Left ventricle myocardium inferior (tissue), 1 donor: ENCODE results near the gene CD177. TPM values are rescaled to one million over a fixed set of nuclear protein-coding genes. Genes with fewer than 3 reads are reported as not detected.
"Not testable (repeated sequence)": the region's sequence is repeated elsewhere in the genome, so short reads cannot be mapped to it uniquely, and the experiment has no call there.

Experiments used
- DNase-seq: peaks from one replicate; pipeline ENCODE4 v3.0.0-alpha.2; 2020
- H3K27ac ChIP-seq: fragments of 200-600 bp; replicated peaks from 2 replicates; pipeline ENCODE4 v1.8.0; 2021
- H3K27me3 ChIP-seq: fragments of 200-600 bp; 2 replicates; pipeline ENCODE4 v1.8.0; 2021; ENCODE audit warnings: low read depth
- H3K36me3 ChIP-seq: fragments of 200-600 bp; 2 replicates; pipeline ENCODE4 v1.8.0; 2021
- H3K4me1 ChIP-seq: fragments of 200-600 bp; 2 replicates; pipeline ENCODE4 v1.8.0; 2021
- H3K4me3 ChIP-seq: fragments of 200-600 bp; 2 replicates; pipeline ENCODE4 v1.8.0; 2021; ENCODE audit warnings: mild to moderate bottlenecking, moderate library complexity
- H3K9me3 ChIP-seq: fragments of 200-600 bp; replicated peaks from 2 replicates; pipeline ENCODE4 v1.8.0; 2021
- intact Hi-C: fragments of 100-400 bp; cut with micrococcal nuclease; formaldehyde crosslinking; loops from one replicate; pipeline ENCODE4 v1.11.0; 2022
- total RNA-seq: library from RNA; stranded (reverse); fragmentation: NEBNext Ultra II Directional; extraction: Animal tissue kit (Norgen Biotek cat#: 25700); gene quantifications from one replicate; pipeline ENCODE4 v1.2.1, GENCODE V29; 2021
- TF ChIP-seq, protein P1 (sequence below): fragments of 200-600 bp; IDR thresholded peaks from 2 replicates; pipeline ENCODE4 v1.8.0; 2021; ENCODE audit warnings: antibody characterized with exemption, mild to moderate bottlenecking, borderline replicate concordance
- donor health status: DM: no; HTN: yes; CAD: no; lungs with severe emphysema.

The CD177 gene
- total RNA-seq, 1 donor from 2014 or later: 0.14 TPM

GRCh38 chr19:43393501-43393900 is 40.0 kb downstream of the CD177 start:
- H3K4me1 ChIP-seq, H3K36me3 ChIP-seq, H3K9me3 ChIP-seq, H3K4me3 ChIP-seq, intact Hi-C loops, H3K27ac ChIP-seq, DNase-seq: not testable (repeated sequence)
- peaks cover 89% of the 10 kb centered on the region for H3K27me3 ChIP-seq

- TF ChIP-seq, protein P1, sequence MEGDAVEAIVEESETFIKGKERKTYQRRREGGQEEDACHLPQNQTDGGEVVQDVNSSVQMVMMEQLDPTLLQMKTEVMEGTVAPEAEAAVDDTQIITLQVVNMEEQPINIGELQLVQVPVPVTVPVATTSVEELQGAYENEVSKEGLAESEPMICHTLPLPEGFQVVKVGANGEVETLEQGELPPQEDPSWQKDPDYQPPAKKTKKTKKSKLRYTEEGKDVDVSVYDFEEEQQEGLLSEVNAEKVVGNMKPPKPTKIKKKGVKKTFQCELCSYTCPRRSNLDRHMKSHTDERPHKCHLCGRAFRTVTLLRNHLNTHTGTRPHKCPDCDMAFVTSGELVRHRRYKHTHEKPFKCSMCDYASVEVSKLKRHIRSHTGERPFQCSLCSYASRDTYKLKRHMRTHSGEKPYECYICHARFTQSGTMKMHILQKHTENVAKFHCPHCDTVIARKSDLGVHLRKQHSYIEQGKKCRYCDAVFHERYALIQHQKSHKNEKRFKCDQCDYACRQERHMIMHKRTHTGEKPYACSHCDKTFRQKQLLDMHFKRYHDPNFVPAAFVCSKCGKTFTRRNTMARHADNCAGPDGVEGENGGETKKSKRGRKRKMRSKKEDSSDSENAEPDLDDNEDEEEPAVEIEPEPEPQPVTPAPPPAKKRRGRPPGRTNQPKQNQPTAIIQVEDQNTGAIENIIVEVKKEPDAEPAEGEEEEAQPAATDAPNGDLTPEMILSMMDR: no peak
- no peaks in the 10 kb centered on the region for H3K9me3 ChIP-seq
- H3K4me3 ChIP-seq: no peak overlapping the region
- intact Hi-C loops: no loop called here
- no peak overlapping the region for H3K27ac ChIP-seq
- H3K36me3 ChIP-seq: no peaks in the 10 kb centered on the region
- DNase-seq: no peak
- H3K4me1 ChIP-seq: no peaks in the 10 kb centered on the region
- H3K27me3 ChIP-seq: peaks cover 86% of the 10 kb centered on the region
These were observed 42.1 kb downstream of the CD177 start for GRCh38 chr19:43395561-43395960.

DNA sequence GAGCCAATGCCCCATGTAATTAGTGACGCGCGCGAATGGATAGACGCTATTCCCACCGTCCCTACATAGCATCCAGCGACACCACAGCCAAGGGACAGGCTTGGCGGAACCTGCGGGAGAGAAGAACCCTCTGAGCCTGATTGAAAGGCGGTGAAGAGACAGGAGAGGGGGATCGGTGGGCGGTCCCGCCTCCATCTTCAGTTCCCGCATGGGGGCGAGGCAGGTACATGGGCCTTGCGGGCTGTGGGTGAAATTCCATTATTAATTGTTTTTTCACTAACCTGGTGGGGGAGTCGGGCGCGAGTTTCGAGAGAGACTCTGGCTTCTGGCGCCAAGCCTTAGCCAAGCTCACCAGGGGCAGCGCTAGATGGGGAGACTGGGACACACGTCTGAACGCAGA is 52.8 kb downstream of the CD177 start:
- Histone ChIP-seq H3K27ac (no peak overlapping the region), H3K4me1 (no peaks in the 10 kb centered on the region), H3K9me3 (no peaks in the 10 kb centered on the region), H3K27me3 (peaks cover 74% of the 10 kb centered on the region), H3K4me3 (no peak overlapping the region), H3K36me3 (no peaks in the 10 kb centered on the region)
- no peak for DNase-seq
- TF ChIP-seq, protein P1: no peak
- intact Hi-C loops: no loop called here

DNA sequence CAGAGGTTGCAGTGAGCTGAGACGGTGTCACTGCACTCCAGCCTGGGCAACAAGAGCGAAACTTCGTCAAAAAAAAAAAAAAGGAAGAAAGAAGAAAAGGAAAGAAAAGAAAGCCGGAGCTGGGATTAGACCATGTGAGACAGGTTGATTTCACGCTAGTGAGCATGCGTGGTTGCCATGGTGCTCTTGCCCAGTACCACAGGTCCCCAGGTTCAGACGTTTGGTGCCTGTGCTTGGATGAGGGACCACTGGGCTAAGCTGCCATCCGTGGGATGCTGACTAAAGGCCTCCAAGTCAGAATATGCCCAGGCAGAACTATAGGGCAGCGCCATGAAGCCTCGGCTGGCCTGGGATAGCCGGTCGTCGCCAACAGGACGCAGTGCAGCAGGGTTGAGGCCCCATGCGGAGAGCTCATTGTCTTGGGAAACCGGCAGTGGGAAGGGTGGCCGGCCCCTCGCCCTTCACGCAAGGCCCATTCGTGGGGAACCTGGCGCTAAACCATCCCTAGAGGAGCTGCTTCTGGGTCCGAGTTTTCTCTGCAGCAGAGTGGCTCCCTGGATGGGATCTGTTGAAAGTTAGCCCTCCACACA is 54.0 kb downstream of the CD177 start:
- H3K27ac ChIP-seq: no peak overlapping the region
- TF ChIP-seq, protein P1: no peak
- no peak overlapping the region for H3K4me3 ChIP-seq
- DNase-seq: no peak
- peaks cover 64% of the 10 kb centered on the region for H3K27me3 ChIP-seq
- intact Hi-C loops: no loop called here
- no peaks in the 10 kb centered on the region for H3K4me1 ChIP-seq
- no peaks in the 10 kb centered on the region for H3K36me3 ChIP-seq
- no peaks in the 10 kb centered on the region for H3K9me3 ChIP-seq

GRCh38 chr19:43408043-43408442 is 54.6 kb downstream of the CD177 start:
- DNase-seq: no peak

GRCh38 chr19:43409415-43409814 is 55.9 kb downstream of the CD177 start:
- H3K36me3 ChIP-seq: no peaks in the 10 kb centered on the region
- no peaks in the 10 kb centered on the region for H3K9me3 ChIP-seq
- intact Hi-C loops: no loop called here
- no peak overlapping the region for H3K4me3 ChIP-seq
- TF ChIP-seq, protein P1: no peak
- no peak for DNase-seq
- H3K27me3 ChIP-seq: peaks cover 48% of the 10 kb centered on the region
- H3K4me1 ChIP-seq: no peaks in the 10 kb centered on the region
- no peak overlapping the region for H3K27ac ChIP-seq

More at GRCh38 chr19:43408043-43408442, 54.6 kb downstream of the CD177 start:
- Histone ChIP-seq H3K4me3 (no peak overlapping the region), H3K4me1 (no peaks in the 10 kb centered on the region), H3K27me3 (peaks cover 60% of the 10 kb centered on the region), H3K27ac (no peak overlapping the region), H3K9me3 (no peaks in the 10 kb centered on the region), H3K36me3 (no peaks in the 10 kb centered on the region)
- TF ChIP-seq, protein P1: no peak
- intact Hi-C loops: no loop called here
